AG04450 (cell line): ENCODE measurements around the gene SAMD11. TPM values are rescaled to one million over a fixed set of nuclear protein-coding genes. Genes with fewer than 3 reads are reported as not detected.

Experiments used
- CTCF ChIA-PET: fragments of 300-600, 350-600 bp; formaldehyde crosslinking; extraction: SDS; loops from one replicate; lab custom pipeline; 2022; ENCODE audit warnings: antibody characterized with exemption, inconsistent platforms; lab: Charles Lee
- POLR2A ChIA-PET: fragments of 350-600 bp; formaldehyde crosslinking; extraction: SDS; loops from one replicate; lab custom pipeline; 2021; ENCODE audit warnings: antibody characterized with exemption, inconsistent platforms; lab: Yijun Ruan, JAX
- DNase-seq: peaks from one replicate; pipeline ENCODE4 v3.0.0-alpha.2; 2011; ENCODE audit warnings: low read depth, low spot score
- H3K27ac ChIP-seq: one replicate; pipeline ENCODE4 v1.5.1; 2012; ENCODE audit warnings: low read depth, low read length, control low read depth
- H3K27me3 ChIP-seq: one replicate; pipeline ENCODE4 v1.6.0; 2012; ENCODE audit warnings: low read length; ENCODE audit not compliant: control insufficient read depth, insufficient read depth
- H3K4me3 ChIP-seq: 2 replicates; pipeline ENCODE4 v1.5.1; 2011; ENCODE audit warnings: mild to moderate bottlenecking, low read depth, low read length, control low read depth
- H3K9me3 ChIP-seq: 2 replicates; pipeline ENCODE4 v1.5.1; 2012; ENCODE audit warnings: low read length; ENCODE audit not compliant: control insufficient read depth, insufficient read depth
- polyA plus RNA-seq: library from polyadenylated mRNA; depleted of rRNA; stranded (reverse); fragments of >200 nt; gene quantifications from 2 replicates; pipeline ENCODE4 v1.2.3, GENCODE V29; 2011
- TF ChIP-seq, protein P1 (sequence below): IDR thresholded peaks from 2 replicates; pipeline ENCODE4 v1.5.1; 2011; ENCODE audit warnings: low read depth, low read length, control low read depth, inconsistent platforms

Gene SAMD11
- polyA plus RNA-seq, 1 experiment: 1.6 TPM

DNA sequence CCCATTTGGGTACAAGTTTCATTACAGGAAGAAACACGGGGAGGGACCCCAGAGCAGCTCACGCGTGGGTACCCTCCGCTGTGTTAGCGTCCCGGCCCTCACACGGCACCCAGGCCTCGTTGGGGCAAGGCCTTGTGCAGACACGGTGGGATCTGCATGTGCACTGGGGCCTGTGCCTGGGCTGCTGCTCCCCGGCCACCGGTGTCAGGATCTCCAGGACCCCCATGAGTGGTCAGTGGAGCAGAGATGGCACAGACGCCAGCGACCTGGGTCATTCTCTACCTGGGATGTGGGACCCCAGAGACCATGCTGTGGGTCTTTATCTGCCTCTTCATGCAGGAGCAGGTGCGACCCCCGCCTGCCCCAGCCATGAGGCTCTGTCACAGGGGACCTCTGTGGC is 5.4 kb upstream of the SAMD11 start:
- no peak for DNase-seq
- Histone ChIP-seq H3K27ac (no peak overlapping the region), H3K4me3 (no peak overlapping the region), H3K9me3 (no peaks in the 10 kb centered on the region; the same call in 1 of the 2 replicates), H3K27me3 (peaks cover 6% of the 10 kb centered on the region)
- TF ChIP-seq, protein P1, sequence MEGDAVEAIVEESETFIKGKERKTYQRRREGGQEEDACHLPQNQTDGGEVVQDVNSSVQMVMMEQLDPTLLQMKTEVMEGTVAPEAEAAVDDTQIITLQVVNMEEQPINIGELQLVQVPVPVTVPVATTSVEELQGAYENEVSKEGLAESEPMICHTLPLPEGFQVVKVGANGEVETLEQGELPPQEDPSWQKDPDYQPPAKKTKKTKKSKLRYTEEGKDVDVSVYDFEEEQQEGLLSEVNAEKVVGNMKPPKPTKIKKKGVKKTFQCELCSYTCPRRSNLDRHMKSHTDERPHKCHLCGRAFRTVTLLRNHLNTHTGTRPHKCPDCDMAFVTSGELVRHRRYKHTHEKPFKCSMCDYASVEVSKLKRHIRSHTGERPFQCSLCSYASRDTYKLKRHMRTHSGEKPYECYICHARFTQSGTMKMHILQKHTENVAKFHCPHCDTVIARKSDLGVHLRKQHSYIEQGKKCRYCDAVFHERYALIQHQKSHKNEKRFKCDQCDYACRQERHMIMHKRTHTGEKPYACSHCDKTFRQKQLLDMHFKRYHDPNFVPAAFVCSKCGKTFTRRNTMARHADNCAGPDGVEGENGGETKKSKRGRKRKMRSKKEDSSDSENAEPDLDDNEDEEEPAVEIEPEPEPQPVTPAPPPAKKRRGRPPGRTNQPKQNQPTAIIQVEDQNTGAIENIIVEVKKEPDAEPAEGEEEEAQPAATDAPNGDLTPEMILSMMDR: no peak
- CTCF ChIA-PET: interaction anchor here (2.9 kb wide), 1 partner anchor 13 kb away, joined by 15 read pairs; no protein-coding TSS in a partner anchor
- POLR2A ChIA-PET: no interaction called here

DNA sequence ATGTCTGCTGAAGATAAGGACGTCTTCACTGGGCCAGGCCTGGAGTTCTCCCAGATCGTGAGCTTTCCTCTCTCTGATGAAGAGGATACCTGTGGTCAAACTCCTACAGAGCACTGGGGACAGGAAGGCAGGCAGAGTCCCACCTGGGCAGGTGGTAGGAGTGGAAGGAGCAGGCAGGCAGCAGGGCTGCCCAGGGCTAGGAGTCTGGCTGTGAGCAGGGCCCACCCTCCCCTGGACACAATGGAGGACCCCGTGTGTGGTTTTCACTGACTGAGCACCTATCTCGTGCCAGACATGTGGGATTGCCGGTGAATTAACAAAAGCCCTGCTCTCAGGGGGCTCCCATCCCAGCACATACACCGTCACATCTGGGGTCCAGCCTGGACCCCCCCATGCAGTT is 4.9 kb upstream of the SAMD11 start:
- DNase-seq: no peak
- no peak overlapping the region for H3K4me3 ChIP-seq
- TF ChIP-seq, protein P1: no peak
- no peak overlapping the region for H3K27ac ChIP-seq
- CTCF ChIA-PET: interaction anchor here (2.9 kb wide), 1 partner anchor 14 kb away, joined by 15 read pairs; no protein-coding TSS in a partner anchor
- H3K9me3 ChIP-seq: no peaks in the 10 kb centered on the region; the same call in 1 of the 2 replicates
- POLR2A ChIA-PET: no interaction called here
- peaks cover 6% of the 10 kb centered on the region for H3K27me3 ChIP-seq

DNA sequence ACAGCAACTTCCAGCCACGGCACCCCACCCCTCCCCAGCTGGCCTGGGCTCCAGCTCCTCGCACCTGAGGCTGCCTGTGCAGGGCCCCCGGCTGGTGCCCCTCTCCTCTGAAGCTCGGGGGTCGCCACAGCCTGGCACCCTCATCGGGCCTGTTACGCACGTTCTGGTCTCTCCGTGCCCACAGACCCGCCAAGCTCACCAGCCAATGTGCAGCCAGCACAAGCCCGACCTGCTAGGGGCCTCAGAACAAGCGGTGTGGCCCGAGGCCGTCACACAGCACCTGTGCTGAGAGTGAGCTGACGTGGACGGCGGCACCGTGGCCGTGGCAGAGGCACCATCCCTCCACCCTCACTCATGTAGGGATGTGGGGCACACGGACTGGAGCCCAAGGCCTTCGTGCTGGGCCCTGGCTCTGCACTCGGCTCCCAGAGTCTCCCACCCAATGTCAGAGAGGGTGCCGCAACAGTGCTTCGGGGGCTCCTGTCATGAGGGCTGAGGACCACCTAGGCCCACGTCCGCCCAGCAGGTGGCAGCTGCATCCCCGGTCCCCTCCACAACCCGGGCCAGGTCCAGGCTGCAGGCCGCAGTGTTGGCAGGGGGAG is 4.4 kb upstream of the SAMD11 start:
- Histone ChIP-seq H3K4me3 (no peak overlapping the region), H3K27ac (no peak overlapping the region), H3K27me3 (peaks cover 6% of the 10 kb centered on the region), H3K9me3 (no peaks in the 10 kb centered on the region; the same call in 1 of the 2 replicates)
- TF ChIP-seq, protein P1: no peak
- DNase-seq: no peak
- CTCF ChIA-PET: interaction anchor here (2.9 kb wide), 1 partner anchor 14 kb away, joined by 15 read pairs; no protein-coding TSS in a partner anchor
- POLR2A ChIA-PET: no interaction called here

DNA sequence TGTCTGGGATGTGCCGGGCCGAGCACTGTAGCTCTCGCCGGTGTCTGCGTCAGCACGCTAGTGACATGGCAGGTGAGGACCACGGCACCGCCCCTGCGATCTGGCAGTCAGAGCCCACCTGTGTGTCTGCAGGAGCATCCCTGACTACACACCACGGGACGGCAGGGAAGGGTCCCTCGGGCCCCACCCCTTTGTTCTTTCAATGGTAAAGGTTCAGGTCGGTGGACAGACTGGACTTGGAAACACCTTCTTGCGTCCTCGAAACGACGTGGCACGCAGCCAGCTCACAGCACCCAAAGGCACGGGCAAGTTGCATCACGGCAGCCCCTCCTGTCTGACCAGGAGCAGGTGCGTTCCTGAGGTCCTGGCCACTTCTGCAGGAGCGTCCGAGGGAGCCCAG is 3.7 kb upstream of the SAMD11 start:
- Histone ChIP-seq H3K4me3 (no peak overlapping the region), H3K27me3 (peaks cover 6% of the 10 kb centered on the region), H3K27ac (no peak overlapping the region), H3K9me3 (no peaks in the 10 kb centered on the region; the same call in 1 of the 2 replicates)
- TF ChIP-seq, protein P1: no peak
- ChIA-PET POLR2A (no interaction called here), CTCF (interaction anchor here (2.9 kb wide), 1 partner anchor 15 kb away, joined by 15 read pairs; no protein-coding TSS in a partner anchor)
- no peak for DNase-seq

DNA sequence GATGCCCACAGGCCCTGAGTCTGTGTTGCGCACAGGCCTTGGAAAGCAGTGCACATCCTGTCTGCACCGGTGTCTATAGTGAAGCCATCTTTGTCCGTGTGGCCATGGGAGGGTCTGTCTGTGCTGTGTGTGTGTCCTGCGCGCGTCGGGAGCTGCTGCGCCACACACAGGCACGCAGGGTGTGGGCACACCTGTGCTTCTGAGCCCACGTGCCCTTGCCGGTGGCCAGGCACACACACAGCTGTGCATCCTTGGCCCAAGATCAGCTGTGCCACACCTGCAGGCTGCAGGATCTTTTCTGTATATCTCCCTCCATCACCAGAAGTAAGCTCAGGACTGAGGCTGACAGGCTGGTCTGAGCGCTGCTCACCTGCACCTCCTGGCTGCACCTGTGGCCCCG is 3.2 kb upstream of the SAMD11 start:
- no peak overlapping the region for H3K4me3 ChIP-seq
- peaks cover 6% of the 10 kb centered on the region for H3K27me3 ChIP-seq
- CTCF ChIA-PET: interaction anchor here (2.9 kb wide), 1 partner anchor 16 kb away, joined by 15 read pairs; no protein-coding TSS in a partner anchor

More for the DNA sequence above, 3.2 kb upstream of the SAMD11 start:
- Histone ChIP-seq H3K27ac (no peak overlapping the region), H3K9me3 (no peaks in the 10 kb centered on the region; the same call in 1 of the 2 replicates)
- POLR2A ChIA-PET: no interaction called here
- DNase-seq: no peak
- TF ChIP-seq, protein P1: no peak
